Suppressor macrophage treated with lipopolysaccharide for 1 hour (primary cell): Measurements from ENCODE around the gene HIVEP1.

Source experiments
- DNase-seq, 3 donors: peaks; one replicate each; pipeline ENCODE4 v3.0.0-alpha.2; 2020 to 2022

The HIVEP1 gene

GRCh38 chr6:12051861-12052368 is 39.8 kb downstream of the HIVEP1 start:
- peak; percentile 84 to 95 (median 94) for DNase-seq

- peak; percentile 33 to 71 (median 62) for DNase-seq
These were observed 46.3 kb downstream of the HIVEP1 start for GRCh38 chr6:12058172-12058961.

- peak; percentile 87 to 90 (median 90) for DNase-seq
These were observed 48.9 kb downstream of the HIVEP1 start for GRCh38 chr6:12060780-12061609.

GRCh38 chr6:12062605-12063004 is 50.5 kb downstream of the HIVEP1 start:
- no peak for DNase-seq

- peak in 2 of 3 donors; percentile 34 to 44 for DNase-seq
These were observed 52.0 kb downstream of the HIVEP1 start for GRCh38 chr6:12064131-12064530.

GRCh38 chr6:12064538-12065071 is 52.5 kb downstream of the HIVEP1 start:
- no peak for DNase-seq

- no peak for DNase-seq
These were observed 53.4 kb downstream of the HIVEP1 start for GRCh38 chr6:12065321-12066140.

GRCh38 chr6:12066297-12066696 is 54.2 kb downstream of the HIVEP1 start:
- no peak for DNase-seq

GRCh38 chr6:12068899-12069557 is 56.9 kb downstream of the HIVEP1 start:
- DNase-seq = peak in 2 of 3 donors; percentile 22 to 31

- DNase-seq = no peak
These were observed 57.9 kb downstream of the HIVEP1 start for GRCh38 chr6:12069891-12070529.

GRCh38 chr6:12071064-12071615 is 59.0 kb downstream of the HIVEP1 start:
- no peak for DNase-seq

- DNase-seq = peak in 2 of 3 donors; percentile 12 to 27
These were observed 63.0 kb downstream of the HIVEP1 start for GRCh38 chr6:12075067-12075563.

- DNase-seq = peak in 2 of 3 donors; percentile 5 to 24
These were observed 65.1 kb downstream of the HIVEP1 start for GRCh38 chr6:12077021-12077710.

GRCh38 chr6:12078014-12078413 is 65.9 kb downstream of the HIVEP1 start:
- no peak for DNase-seq

- peak; percentile 56 to 63 (median 58) for DNase-seq
These were observed 69.7 kb downstream of the HIVEP1 start for GRCh38 chr6:12081771-12082170.

- no peak for DNase-seq
These were observed 70.3 kb downstream of the HIVEP1 start for GRCh38 chr6:12082368-12082767.

- no peak for DNase-seq
These were observed 71.2 kb downstream of the HIVEP1 start for GRCh38 chr6:12083302-12083701.

- DNase-seq = no peak
These were observed 71.7 kb downstream of the HIVEP1 start for GRCh38 chr6:12083763-12084162.

GRCh38 chr6:12084681-12085080 is 72.6 kb downstream of the HIVEP1 start:
- DNase-seq = no peak

GRCh38 chr6:12088531-12088930 is 76.4 kb downstream of the HIVEP1 start:
- DNase-seq = no peak
